Sigmoid colon (tissue), 4 donors: Measurements from ENCODE around the gene TRIP13.

Source experiments
- EP300 ChIP-seq, 4 donors: sonication (generic); formaldehyde crosslinking; IDR thresholded peaks; one replicate each; pipeline ENCODE4 v1.6.1; 2017; ENCODE audit warnings: antibody characterized with exemption in 4 of 4
- POLR2A ChIP-seq, 2 donors: fragments of 450-650 bp; IDR thresholded peaks; one replicate each; pipeline ENCODE4 v1.6.1; 2016; ENCODE audit warnings: antibody characterized with exemption in 2 of 2, mild to moderate bottlenecking in 2 of 2, moderate library complexity in 2 of 2
- TF ChIP-seq, protein P1 (sequence below), 4 experiments: fragments of 450-650 bp in 3 of 4; fragments of 200-600 bp in 1 of 4; IDR thresholded peaks; one replicate each; pipeline ENCODE4 v1.5.1; 2016 to 2019; ENCODE audit warnings: antibody characterized with exemption in 4 of 4, mild to moderate bottlenecking in 3 of 4, moderate library complexity in 2 of 4

DNA sequence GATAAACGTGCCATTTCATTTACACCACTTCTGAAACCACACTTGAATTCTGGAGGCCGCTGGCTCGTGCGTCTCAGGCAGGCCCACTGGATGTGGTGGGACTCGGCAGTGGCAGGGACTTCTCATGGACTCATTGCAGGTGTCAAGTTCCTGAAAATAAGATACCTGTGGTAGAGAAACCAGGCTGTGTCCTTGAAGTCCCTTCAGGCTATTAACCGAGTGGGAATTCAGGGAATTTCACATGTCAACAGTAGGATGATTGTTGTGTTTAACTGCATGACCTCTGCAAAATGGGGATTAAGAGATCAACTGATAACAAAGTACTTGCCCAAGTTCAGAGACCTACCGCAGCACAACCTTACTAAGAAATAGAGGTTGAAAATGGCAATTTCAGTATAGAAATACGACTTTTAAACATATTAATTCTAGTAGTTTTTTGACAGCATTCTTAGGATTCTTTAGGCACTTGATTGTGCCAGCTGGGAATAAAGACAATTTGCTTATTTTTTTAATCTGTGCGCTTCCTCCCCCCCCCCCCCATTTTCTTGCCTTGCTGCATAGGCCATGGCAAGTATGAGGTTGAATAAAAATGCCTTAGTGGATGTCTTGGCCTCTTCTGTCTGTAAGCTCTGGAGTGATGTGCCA, 26.8 kb downstream of the TRIP13 start:
- TF ChIP-seq, protein P1, sequence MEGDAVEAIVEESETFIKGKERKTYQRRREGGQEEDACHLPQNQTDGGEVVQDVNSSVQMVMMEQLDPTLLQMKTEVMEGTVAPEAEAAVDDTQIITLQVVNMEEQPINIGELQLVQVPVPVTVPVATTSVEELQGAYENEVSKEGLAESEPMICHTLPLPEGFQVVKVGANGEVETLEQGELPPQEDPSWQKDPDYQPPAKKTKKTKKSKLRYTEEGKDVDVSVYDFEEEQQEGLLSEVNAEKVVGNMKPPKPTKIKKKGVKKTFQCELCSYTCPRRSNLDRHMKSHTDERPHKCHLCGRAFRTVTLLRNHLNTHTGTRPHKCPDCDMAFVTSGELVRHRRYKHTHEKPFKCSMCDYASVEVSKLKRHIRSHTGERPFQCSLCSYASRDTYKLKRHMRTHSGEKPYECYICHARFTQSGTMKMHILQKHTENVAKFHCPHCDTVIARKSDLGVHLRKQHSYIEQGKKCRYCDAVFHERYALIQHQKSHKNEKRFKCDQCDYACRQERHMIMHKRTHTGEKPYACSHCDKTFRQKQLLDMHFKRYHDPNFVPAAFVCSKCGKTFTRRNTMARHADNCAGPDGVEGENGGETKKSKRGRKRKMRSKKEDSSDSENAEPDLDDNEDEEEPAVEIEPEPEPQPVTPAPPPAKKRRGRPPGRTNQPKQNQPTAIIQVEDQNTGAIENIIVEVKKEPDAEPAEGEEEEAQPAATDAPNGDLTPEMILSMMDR (IDR thresholded peaks at IDR 0.05): no peak
- TF ChIP-seq POLR2A (IDR thresholded peaks at IDR 0.05) (no peak), EP300 (IDR thresholded peaks at IDR 0.05) (no peak)
